ENCODE measurements around the gene USO1.
"Not testable (repeated sequence)": the region's sequence is repeated elsewhere in the genome, so short reads cannot be mapped to it uniquely, and the experiment has no call there.

Gene USO1

GRCh38 chr4:75724066-75724866 lies at the start of gene USO1:
Gene USO1, plus strand, starts transcription at chr4:75724577. Its CDS starts 243 bp downstream, at chr4:75724820.
- DNase-seq (ENCODE audit: low read depth in 4 of 4, low spot score in 1 of 4), result peak; percentile 96 to 98 (median 98)

- no peak for DNase-seq (ENCODE audit: low read depth in 4 of 4, low spot score in 1 of 4)
Measured at GRCh38 chr4:75675004-75675531, 49.3 kb upstream of the USO1 start.

- no peak for DNase-seq (ENCODE audit: low read depth in 4 of 4, low spot score in 1 of 4)
Measured at GRCh38 chr4:75678473-75678872, 45.9 kb upstream of the USO1 start.

GRCh38 chr4:75678965-75679364 lies 45.4 kb upstream of the USO1 start:
- DNase-seq (ENCODE audit: low read depth in 4 of 4, low spot score in 1 of 4), result no peak

- no peak for DNase-seq (ENCODE audit: low read depth in 4 of 4, low spot score in 1 of 4)
Measured at GRCh38 chr4:75679876-75680575, 44.4 kb upstream of the USO1 start.

GRCh38 chr4:75683482-75684155 lies 40.8 kb upstream of the USO1 start:
- no peak for DNase-seq (ENCODE audit: low read depth in 4 of 4, low spot score in 1 of 4)

- DNase-seq (ENCODE audit: low read depth in 4 of 4, low spot score in 1 of 4), result no peak
Measured at GRCh38 chr4:75685546-75686189, 38.7 kb upstream of the USO1 start.

- DNase-seq (ENCODE audit: low read depth in 4 of 4, low spot score in 1 of 4), result no peak
Measured at GRCh38 chr4:75686346-75686745, 38.0 kb upstream of the USO1 start.

GRCh38 chr4:75687125-75687524 lies 37.3 kb upstream of the USO1 start:
- not testable (repeated sequence) for DNase-seq (ENCODE audit: low read depth in 4 of 4, low spot score in 1 of 4)

GRCh38 chr4:75692066-75692465 lies 32.3 kb upstream of the USO1 start:
- not testable (repeated sequence) for DNase-seq (ENCODE audit: low read depth in 4 of 4, low spot score in 1 of 4)

GRCh38 chr4:75696071-75696470 lies 28.3 kb upstream of the USO1 start:
- DNase-seq (ENCODE audit: low read depth in 4 of 4, low spot score in 1 of 4), result no peak

GRCh38 chr4:75696581-75696980 lies 27.8 kb upstream of the USO1 start:
- DNase-seq (ENCODE audit: low read depth in 4 of 4, low spot score in 1 of 4), result no peak

GRCh38 chr4:75698162-75698962 lies 26.0 kb upstream of the USO1 start:
- DNase-seq (ENCODE audit: low read depth in 4 of 4, low spot score in 1 of 4), result no peak

GRCh38 chr4:75698963-75699228 lies 25.5 kb upstream of the USO1 start:
- DNase-seq (ENCODE audit: low read depth in 4 of 4, low spot score in 1 of 4), result no peak

- DNase-seq (ENCODE audit: low read depth in 4 of 4, low spot score in 1 of 4), result no peak
Measured at GRCh38 chr4:75699299-75699698, 25.1 kb upstream of the USO1 start.

- no peak for DNase-seq (ENCODE audit: low read depth in 4 of 4, low spot score in 1 of 4)
Measured at GRCh38 chr4:75702919-75703411, 21.4 kb upstream of the USO1 start.

GRCh38 chr4:75705198-75705977 lies 19.0 kb upstream of the USO1 start:
- no peak for DNase-seq (ENCODE audit: low read depth in 4 of 4, low spot score in 1 of 4)

- DNase-seq (ENCODE audit: low read depth in 4 of 4, low spot score in 1 of 4), result no peak
Measured at GRCh38 chr4:75708218-75708691, 16.1 kb upstream of the USO1 start.

GRCh38 chr4:75710246-75710645 lies 14.1 kb upstream of the USO1 start:
- DNase-seq (ENCODE audit: low read depth in 4 of 4, low spot score in 1 of 4), result no peak

GRCh38 chr4:75714011-75714410 lies 10.4 kb upstream of the USO1 start:
- no peak for DNase-seq (ENCODE audit: low read depth in 4 of 4, low spot score in 1 of 4)
